Upper lobe of right lung (tissue), 1 donor: Measurements from ENCODE around the gene OAS1. TPM values are rescaled to one million over a fixed set of nuclear protein-coding genes. Genes with fewer than 3 reads are reported as not detected.

Source experiments
- ATAC-seq: fragments of 200-7000 bp; cut with Tn5 transposase; one replicate; pipeline ENCODE4 v1.9.1; 2020; ENCODE audit warnings: mild to moderate bottlenecking, moderate library complexity
- DNase-seq: peaks from one replicate; pipeline ENCODE4 v3.0.0-alpha.2; 2020
- H3K27ac ChIP-seq: fragments of 200-600 bp; one replicate; pipeline ENCODE4 v1.8.0; 2022
- H3K27me3 ChIP-seq: fragments of 200-600 bp; one replicate; pipeline ENCODE4 v1.8.0; 2022; ENCODE audit warnings: mild to moderate bottlenecking
- H3K36me3 ChIP-seq: fragments of 200-600 bp; one replicate; pipeline ENCODE4 v1.8.0; 2022
- H3K4me1 ChIP-seq: fragments of 200-600 bp; one replicate; pipeline ENCODE4 v1.8.0; 2022
- H3K4me3 ChIP-seq: fragments of 200-600 bp; one replicate; pipeline ENCODE4 v1.8.0; 2022; ENCODE audit warnings: mild to moderate bottlenecking
- H3K9me3 ChIP-seq: fragments of 200-600 bp; one replicate; pipeline ENCODE4 v1.8.0; 2022
- intact Hi-C: fragments of 100-400 bp; cut with DNase I; formaldehyde crosslinking; loops from one replicate; pipeline ENCODE4 v1.11.0; 2022
- long read RNA-seq: library from polyadenylated mRNA; unstranded; transcript quantifications from one replicate; pipeline ENCODE4 v2.0.0, GENCODE V29; 2021
- total RNA-seq: library from RNA; stranded (reverse); fragmentation: NEBNext Ultra II Directional; extraction: Animal tissue kit (Norgen Biotek cat#: 25700); gene quantifications from one replicate; pipeline ENCODE4 v1.2.1, GENCODE V29; 2021
- TF ChIP-seq, protein P1 (sequence below): fragments of 200-600 bp; IDR thresholded peaks from one replicate; pipeline ENCODE4 v1.8.0; 2022; ENCODE audit warnings: antibody characterized with exemption
- donor health status: DM: no; HTN: yes; CAD: no; lungs with severe emphysema.

OAS1 gene
- total RNA-seq: 60.0 TPM
- long read RNA-seq, transcript OAS1-203 (5 exons, 1,990 nt): minor isoform, 16 of 71 reads
- long read RNA-seq, transcript OAS1-201 (6 exons, 1,816 nt): major isoform, 32 of 71 reads
- long read RNA-seq, partial matches to known transcripts: 6 of 71 reads
- long read RNA-seq, other reads (novel, unspliced or antisense): 13 of 71 reads

- TF ChIP-seq, protein P1, sequence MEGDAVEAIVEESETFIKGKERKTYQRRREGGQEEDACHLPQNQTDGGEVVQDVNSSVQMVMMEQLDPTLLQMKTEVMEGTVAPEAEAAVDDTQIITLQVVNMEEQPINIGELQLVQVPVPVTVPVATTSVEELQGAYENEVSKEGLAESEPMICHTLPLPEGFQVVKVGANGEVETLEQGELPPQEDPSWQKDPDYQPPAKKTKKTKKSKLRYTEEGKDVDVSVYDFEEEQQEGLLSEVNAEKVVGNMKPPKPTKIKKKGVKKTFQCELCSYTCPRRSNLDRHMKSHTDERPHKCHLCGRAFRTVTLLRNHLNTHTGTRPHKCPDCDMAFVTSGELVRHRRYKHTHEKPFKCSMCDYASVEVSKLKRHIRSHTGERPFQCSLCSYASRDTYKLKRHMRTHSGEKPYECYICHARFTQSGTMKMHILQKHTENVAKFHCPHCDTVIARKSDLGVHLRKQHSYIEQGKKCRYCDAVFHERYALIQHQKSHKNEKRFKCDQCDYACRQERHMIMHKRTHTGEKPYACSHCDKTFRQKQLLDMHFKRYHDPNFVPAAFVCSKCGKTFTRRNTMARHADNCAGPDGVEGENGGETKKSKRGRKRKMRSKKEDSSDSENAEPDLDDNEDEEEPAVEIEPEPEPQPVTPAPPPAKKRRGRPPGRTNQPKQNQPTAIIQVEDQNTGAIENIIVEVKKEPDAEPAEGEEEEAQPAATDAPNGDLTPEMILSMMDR: no peak
- Histone ChIP-seq H3K27ac (peak within 1 kb of the TSS; percentile 81), H3K4me1 (peaks cover 28% of the 10 kb centered on the region), H3K27me3 (no peaks in the 10 kb centered on the region), H3K9me3 (no peaks in the 10 kb centered on the region), H3K36me3 (no peaks in the 10 kb centered on the region), H3K4me3 (peak within 1 kb of the TSS; percentile 61)
- ATAC-seq: peak; percentile 93
- intact Hi-C loops: no loop called here
- no peak for DNase-seq
Observed at GRCh38 chr12:112906712-112907414, at the start of gene OAS1. TSS of gene OAS1 (plus strand) at chr12:112906962. CDS start at chr12:112907040, 78 bp downstream.

DNA sequence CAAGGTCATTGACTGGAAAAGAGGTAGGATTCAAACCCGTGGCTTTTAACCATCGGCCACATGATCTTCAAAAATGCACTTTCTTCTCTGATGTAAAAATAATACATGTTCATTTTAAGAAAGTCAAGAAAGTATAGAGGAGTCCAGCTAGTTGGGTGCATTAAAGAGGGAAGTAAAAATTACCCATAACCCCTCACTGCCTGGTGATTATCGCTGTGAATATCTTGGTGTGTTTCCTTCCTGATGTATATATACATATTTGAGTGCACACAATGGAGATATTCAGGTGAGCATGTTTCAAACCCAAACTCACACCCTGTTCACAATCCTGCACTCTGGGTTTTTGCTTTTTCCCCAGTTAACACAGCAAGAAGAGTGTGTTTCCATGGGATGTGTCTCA lies 47.5 kb upstream of the OAS1 start:
- Histone ChIP-seq H3K4me1 (no peaks in the 10 kb centered on the region), H3K27ac (no peak overlapping the region), H3K36me3 (no peaks in the 10 kb centered on the region), H3K4me3 (no peak overlapping the region), H3K9me3 (no peaks in the 10 kb centered on the region), H3K27me3 (peaks cover 33% of the 10 kb centered on the region)
- ATAC-seq: no peak
- TF ChIP-seq, protein P1: no peak
- intact Hi-C loops: no loop called here
- DNase-seq: no peak

GRCh38 chr12:112860181-112860580 lies 46.6 kb upstream of the OAS1 start:
- DNase-seq (no peak), ATAC-seq (no peak)
- no peaks in the 10 kb centered on the region for H3K9me3 ChIP-seq
- no peaks in the 10 kb centered on the region for H3K4me1 ChIP-seq
- TF ChIP-seq, protein P1: no peak
- H3K4me3 ChIP-seq: no peak overlapping the region
- peaks cover 25% of the 10 kb centered on the region for H3K27me3 ChIP-seq
- H3K27ac ChIP-seq: no peak overlapping the region
- no peaks in the 10 kb centered on the region for H3K36me3 ChIP-seq
- intact Hi-C loops: no loop called here

GRCh38 chr12:112861284-112861683 lies 45.5 kb upstream of the OAS1 start:
- H3K27ac ChIP-seq: no peak overlapping the region
- H3K27me3 ChIP-seq: peaks cover 19% of the 10 kb centered on the region
- TF ChIP-seq, protein P1: no peak
- DNase-seq: no peak
- ATAC-seq: no peak
- H3K4me1 ChIP-seq: no peaks in the 10 kb centered on the region
- no peaks in the 10 kb centered on the region for H3K9me3 ChIP-seq
- H3K36me3 ChIP-seq: no peaks in the 10 kb centered on the region
- intact Hi-C loops: no loop called here
- no peak overlapping the region for H3K4me3 ChIP-seq

DNA sequence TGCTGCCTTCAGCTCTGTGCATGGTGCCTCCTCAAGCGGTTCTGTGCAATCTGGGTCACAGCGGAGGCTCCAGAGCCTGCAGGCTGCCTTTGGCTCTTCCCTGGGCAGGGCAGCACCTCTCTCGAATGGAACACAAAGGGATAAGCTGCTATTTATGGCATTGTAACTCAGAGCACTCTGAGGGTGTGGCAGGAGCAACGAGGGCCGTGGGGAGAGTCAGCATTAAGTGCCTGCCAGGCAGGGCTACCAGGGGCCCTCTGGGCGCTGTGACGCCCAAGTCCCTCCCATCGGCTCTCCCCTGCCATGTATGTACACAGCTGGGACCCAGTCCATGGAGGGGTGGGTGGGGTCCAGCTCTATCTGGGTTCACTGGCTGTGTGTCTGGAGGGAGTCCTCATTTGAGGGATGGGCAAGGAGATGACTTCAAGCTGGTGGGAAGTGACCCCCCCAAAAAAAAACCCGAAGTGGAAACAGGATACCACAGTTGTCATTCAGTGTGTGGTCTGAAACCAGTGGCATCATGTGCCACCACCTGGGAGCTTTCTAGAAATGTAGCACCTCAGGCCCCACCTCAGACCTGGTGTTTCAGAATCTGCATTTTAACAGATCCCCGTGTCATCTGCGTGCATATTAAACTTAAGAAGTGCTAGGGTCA lies 44.0 kb upstream of the OAS1 start:
- intact Hi-C loops: no loop called here
- TF ChIP-seq, protein P1: no peak
- no peak for DNase-seq
- H3K9me3 ChIP-seq: no peaks in the 10 kb centered on the region
- no peak overlapping the region for H3K4me3 ChIP-seq
- no peaks in the 10 kb centered on the region for H3K4me1 ChIP-seq
- no peak overlapping the region for H3K27ac ChIP-seq
- no peaks in the 10 kb centered on the region for H3K36me3 ChIP-seq
- peak; percentile 19 for ATAC-seq
- H3K27me3 ChIP-seq: peaks cover 18% of the 10 kb centered on the region
